AG09319 (cell line): ENCODE data around the gene CARMIL1.

ENCODE experiments used
- DNase-seq: peaks from one replicate; pipeline ENCODE4 v3.0.0-alpha.2; 2010; ENCODE audit warnings: low read depth; ENCODE audit errors: extremely low read depth
- TF ChIP-seq, protein P1 (sequence below): IDR thresholded peaks from 2 replicates; pipeline ENCODE4 v1.5.1; 2011; ENCODE audit warnings: low read depth, mild to moderate bottlenecking, inconsistent platforms, low read length, moderate library complexity

The CARMIL1 gene

DNA sequence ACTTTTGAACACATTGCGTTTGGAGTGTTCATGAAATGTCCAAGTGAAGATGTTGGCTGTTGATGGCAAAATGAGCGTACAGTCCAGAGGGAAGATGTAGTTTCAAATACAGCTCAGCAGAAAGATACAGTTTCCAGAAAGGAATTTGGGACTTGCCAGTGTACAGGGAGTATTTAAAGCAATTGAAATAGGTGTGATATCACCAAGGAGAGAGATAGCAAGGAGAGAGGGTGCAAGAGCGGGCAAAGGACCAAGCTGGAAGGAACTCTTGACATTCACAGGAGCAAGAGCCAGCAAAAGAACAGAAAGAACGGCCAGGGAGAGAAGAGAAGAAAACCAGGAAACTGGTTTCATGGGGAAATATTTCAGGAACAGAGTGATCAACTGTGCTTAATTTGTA is 47.8 kb downstream of the CARMIL1 start:
- DNase-seq = no peak
- TF ChIP-seq, protein P1, sequence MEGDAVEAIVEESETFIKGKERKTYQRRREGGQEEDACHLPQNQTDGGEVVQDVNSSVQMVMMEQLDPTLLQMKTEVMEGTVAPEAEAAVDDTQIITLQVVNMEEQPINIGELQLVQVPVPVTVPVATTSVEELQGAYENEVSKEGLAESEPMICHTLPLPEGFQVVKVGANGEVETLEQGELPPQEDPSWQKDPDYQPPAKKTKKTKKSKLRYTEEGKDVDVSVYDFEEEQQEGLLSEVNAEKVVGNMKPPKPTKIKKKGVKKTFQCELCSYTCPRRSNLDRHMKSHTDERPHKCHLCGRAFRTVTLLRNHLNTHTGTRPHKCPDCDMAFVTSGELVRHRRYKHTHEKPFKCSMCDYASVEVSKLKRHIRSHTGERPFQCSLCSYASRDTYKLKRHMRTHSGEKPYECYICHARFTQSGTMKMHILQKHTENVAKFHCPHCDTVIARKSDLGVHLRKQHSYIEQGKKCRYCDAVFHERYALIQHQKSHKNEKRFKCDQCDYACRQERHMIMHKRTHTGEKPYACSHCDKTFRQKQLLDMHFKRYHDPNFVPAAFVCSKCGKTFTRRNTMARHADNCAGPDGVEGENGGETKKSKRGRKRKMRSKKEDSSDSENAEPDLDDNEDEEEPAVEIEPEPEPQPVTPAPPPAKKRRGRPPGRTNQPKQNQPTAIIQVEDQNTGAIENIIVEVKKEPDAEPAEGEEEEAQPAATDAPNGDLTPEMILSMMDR = no peak

DNA sequence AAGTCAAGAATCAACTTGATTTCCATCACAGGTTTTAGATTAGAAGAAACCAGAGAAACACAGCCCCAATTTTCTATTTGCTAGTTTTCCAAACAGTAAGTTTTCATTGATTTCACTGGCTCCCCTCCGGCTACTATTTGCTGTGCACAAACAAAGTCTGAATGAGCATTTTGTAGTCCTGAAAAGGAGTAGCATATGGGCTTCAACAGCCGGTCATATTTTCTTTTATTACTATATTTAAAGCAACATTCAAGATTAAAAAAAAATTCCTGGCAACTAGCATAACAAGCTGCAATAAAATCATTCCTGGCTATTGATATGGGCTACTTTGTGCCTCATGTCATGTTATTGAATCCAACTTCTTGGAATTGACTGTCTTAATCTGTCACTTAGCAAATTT is 48.3 kb downstream of the CARMIL1 start:
- no peak for DNase-seq
- TF ChIP-seq, protein P1 = no peak

DNA sequence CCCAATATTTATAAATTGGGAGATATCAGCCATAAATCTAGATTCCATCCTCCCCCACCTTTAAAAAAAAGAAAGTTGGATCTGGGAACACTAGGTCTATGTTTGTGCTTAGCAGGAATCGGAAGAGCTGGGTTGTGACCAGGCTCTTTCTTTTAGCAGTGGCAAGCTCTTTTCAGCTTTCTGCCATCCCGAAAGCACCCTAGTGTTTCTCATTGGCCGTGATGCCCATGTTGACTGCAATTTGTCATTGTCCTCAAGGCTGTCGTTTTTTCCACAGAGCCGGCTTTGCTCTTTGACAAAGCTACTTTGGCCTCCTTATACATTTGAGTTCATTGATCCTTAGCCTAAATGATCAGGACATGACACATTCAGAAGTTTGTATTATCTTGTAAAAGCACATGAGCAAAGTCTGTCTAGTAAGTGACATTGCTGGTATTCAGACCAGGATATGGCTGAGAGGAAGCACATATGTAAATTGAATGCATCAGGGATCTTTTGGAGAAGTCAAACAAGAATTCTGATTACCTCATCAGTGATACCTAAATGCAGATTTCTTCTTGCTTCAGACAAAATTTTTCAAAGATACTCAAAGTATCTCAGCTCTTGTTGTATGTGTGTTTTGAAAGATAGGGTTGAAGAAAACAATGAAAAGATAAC is 50.1 kb downstream of the CARMIL1 start:
- TF ChIP-seq, protein P1 = no peak
- DNase-seq = no peak

DNA sequence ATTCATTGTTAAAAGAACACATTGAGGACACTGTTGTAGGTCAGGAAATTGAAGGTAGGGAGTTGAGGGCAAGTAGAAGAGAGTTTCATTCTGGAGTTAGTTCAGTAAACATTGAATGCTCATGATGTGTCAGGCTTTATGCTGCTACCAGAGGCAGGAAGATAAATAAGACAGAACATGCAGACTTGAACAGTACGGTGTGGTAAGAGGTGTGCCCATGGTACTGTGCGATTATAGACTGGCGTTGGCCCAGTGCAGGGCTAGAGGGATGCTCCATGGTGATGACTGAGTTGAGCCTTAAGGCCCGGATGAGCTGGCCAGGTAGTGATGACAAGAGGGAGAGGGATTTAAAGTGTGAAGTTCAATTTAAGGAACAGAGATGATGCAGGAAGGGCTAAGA is 50.8 kb downstream of the CARMIL1 start:
- DNase-seq = no peak
- TF ChIP-seq, protein P1 = no peak

DNA sequence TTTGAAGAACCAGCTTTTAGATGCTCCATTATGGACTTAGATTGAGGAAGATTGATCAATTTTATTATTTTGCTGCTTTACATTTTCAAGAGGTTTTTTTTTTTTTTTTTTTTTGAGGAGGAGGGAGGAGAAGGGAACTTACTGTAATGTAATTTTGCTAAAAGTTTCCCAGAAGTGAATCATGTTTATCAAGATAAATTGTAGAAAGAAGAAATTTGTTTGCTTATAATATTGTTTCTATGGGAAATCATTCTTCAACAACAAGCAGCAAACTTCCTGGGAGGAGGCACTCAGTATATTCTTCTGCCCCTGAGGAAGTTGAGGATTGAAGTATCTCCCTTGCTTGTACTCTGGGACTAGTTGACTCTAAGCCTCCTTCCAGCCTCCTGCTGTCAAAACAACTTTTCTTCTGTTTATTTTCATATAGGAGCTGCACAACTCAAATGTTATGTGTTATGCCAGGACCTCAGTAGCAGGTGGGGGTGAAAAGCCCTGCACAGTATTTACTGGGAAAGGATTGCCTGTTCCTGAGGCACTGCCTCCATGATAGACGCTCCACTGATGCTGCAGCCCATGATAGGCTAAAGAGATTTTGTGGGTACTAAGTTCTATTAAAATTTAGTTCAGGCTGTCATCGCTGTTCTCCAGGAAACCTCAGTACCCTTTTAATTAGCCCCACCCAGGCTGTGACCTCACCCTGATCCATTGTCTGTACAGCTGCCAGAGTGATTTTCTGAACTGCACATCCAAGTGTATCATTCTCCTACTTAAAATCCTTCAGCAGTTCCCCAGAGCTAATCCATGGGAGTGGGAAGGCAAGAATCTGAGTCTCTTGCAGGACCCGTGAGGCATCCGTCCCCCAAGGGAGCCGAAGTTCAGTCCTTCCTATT is 51.9 kb downstream of the CARMIL1 start:
- TF ChIP-seq, protein P1 = no peak
- no peak for DNase-seq

DNA sequence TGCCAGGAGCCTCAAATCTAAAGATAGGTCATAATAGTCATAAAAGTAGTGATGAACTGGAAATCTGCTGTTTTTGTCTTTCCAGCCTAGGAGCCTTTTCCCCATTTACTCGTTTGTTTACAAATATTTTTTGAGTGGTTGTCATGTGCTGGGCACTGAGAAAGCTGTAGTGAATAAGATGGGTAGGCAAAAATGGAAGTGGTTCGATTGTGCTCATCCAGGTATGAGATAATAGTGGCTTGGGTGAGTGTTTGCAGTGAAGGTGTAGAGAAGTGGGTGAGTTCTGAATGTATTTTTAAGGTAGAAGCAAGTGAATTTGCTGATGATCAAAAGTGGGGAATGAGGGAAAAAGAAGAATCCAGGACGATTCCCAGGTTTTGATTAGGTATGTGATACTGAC is 53.0 kb downstream of the CARMIL1 start:
- DNase-seq = no peak
- TF ChIP-seq, protein P1 = no peak

DNA sequence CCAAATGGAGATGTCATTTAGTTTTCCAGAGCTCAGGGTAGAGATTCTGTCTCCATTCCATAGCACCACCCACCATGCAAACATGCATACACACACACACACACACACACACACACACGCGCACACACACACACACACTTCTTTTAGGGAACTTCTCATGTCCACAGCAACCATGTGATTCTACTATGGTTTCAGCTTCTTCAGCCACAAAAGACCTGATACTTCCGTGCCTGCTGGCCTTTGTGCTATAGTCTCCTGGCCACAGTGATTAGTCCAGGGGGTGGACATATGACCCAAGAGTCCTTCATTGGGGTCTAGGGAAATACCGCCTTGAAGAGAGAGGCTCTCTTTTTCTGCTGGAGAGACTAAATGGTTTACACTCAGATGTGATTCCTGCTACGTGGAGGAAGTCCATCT is 53.5 kb downstream of the CARMIL1 start:
- DNase-seq = no peak
- TF ChIP-seq, protein P1 = no peak
